Right atrium auricular region (tissue), 2 donors: ENCODE results near the gene BRSK2. TPM values are rescaled to one million over a fixed set of nuclear protein-coding genes. Genes with fewer than 3 reads are reported as not detected.

Experiments used
- DNase-seq: peaks from one replicate; pipeline ENCODE4 v3.0.0-alpha.2; 2019; ENCODE audit warnings: low spot score
- H3K27ac ChIP-seq, 2 donors: fragments of 200-600 bp; sonication (generic); 1 replicate in 1 of 2; 2 replicates in 1 of 2; pipeline ENCODE4 v1.5.1; 2016 to 2019
- H3K27me3 ChIP-seq, 2 donors: fragments of 200-600 bp; sonication (generic); one replicate each; pipeline versions ENCODE4 v1.5.1 to v1.6.0; 2017 to 2019
- H3K36me3 ChIP-seq: fragments of 200-600 bp; sonication (generic); one replicate; pipeline ENCODE4 v1.5.1; 2016
- H3K4me1 ChIP-seq, 2 donors: fragments of 200-600 bp; sonication (generic); one replicate each; pipeline versions ENCODE4 v1.5.1 to v1.6.0; 2017 to 2019
- H3K4me3 ChIP-seq, 2 donors: fragments of 200-600 bp; sonication (generic); 1 replicate in 1 of 2; 2 replicates in 1 of 2; pipeline ENCODE4 v1.5.1; 2017 to 2019; ENCODE audit warnings: mild to moderate bottlenecking in 1 of 2, moderate library complexity in 1 of 2
- H3K9me3 ChIP-seq, 2 donors: fragments of 200-600 bp; sonication (generic); one replicate each; pipeline ENCODE4 v1.5.1; 2019
- CTCF ChIP-seq, 2 donors: fragments of 200-600 bp; sonication (generic); IDR thresholded peaks; one replicate each; pipeline ENCODE4 v1.5.1; 2019; ENCODE audit warnings: antibody characterized with exemption in 2 of 2
- total RNA-seq, 2 donors: library from RNA; depleted of rRNA; stranded (reverse); fragments of >200 nt; gene quantifications; one replicate each; pipeline ENCODE4 v1.1.0, GENCODE V29; 2016

BRSK2 gene
- total RNA-seq, 2 donors from 2014 or later = 0.19 to 0.51 TPM

- no peak for DNase-seq
- H3K27me3 ChIP-seq = no peaks in the 10 kb centered on the region
- no peaks in the 10 kb centered on the region for H3K9me3 ChIP-seq
- no peak for TF ChIP-seq CTCF (IDR thresholded peaks at IDR 0.05)
- no peak overlapping the region for H3K27ac ChIP-seq
- no peak overlapping the region for H3K4me3 ChIP-seq
- peaks cover 0 to 4% of the 10 kb centered on the region in 2 donors for H3K4me1 ChIP-seq
- no peaks in the 10 kb centered on the region for H3K36me3 ChIP-seq
Measured at GRCh38 chr11:1403078-1403620, 13.4 kb downstream of the BRSK2 start.

- Histone ChIP-seq H3K27ac (no peak overlapping the region), H3K27me3 (no peaks in the 10 kb centered on the region), H3K4me3 (no peak overlapping the region), H3K9me3 (no peaks in the 10 kb centered on the region), H3K36me3 (no peaks in the 10 kb centered on the region), H3K4me1 (peaks cover 0 to 4% of the 10 kb centered on the region in 2 donors)
- no peak for TF ChIP-seq CTCF (IDR thresholded peaks at IDR 0.05)
- no peak for DNase-seq
Measured at GRCh38 chr11:1403721-1404460, 14.2 kb downstream of the BRSK2 start.

- no peak overlapping the region for H3K4me3 ChIP-seq
- H3K36me3 ChIP-seq = no peaks in the 10 kb centered on the region
- H3K4me1 ChIP-seq = peaks cover 0 to 4% of the 10 kb centered on the region in 2 donors
- no peak for TF ChIP-seq CTCF (IDR thresholded peaks at IDR 0.05)
- no peaks in the 10 kb centered on the region for H3K9me3 ChIP-seq
- no peak for DNase-seq
- H3K27ac ChIP-seq = no peak overlapping the region
- H3K27me3 ChIP-seq = no peaks in the 10 kb centered on the region
Measured at GRCh38 chr11:1404461-1405185, 14.9 kb downstream of the BRSK2 start.

- TF ChIP-seq CTCF (IDR thresholded peaks at IDR 0.05) = no peak
- H3K4me1 ChIP-seq = peaks cover 0 to 4% of the 10 kb centered on the region in 2 donors
- no peak for DNase-seq
- no peaks in the 10 kb centered on the region for H3K9me3 ChIP-seq
- no peak overlapping the region for H3K4me3 ChIP-seq
- no peaks in the 10 kb centered on the region for H3K27me3 ChIP-seq
- no peaks in the 10 kb centered on the region for H3K36me3 ChIP-seq
- no peak overlapping the region for H3K27ac ChIP-seq
Measured at GRCh38 chr11:1405186-1406020, 15.7 kb downstream of the BRSK2 start.

- Histone ChIP-seq H3K9me3 (no peaks in the 10 kb centered on the region), H3K27me3 (no peaks in the 10 kb centered on the region), H3K36me3 (no peaks in the 10 kb centered on the region), H3K4me3 (no peak overlapping the region), H3K27ac (no peak overlapping the region), H3K4me1 (no peaks in the 10 kb centered on the region)
- no peak for DNase-seq
- no peak for TF ChIP-seq CTCF (IDR thresholded peaks at IDR 0.05)
Measured at GRCh38 chr11:1406571-1407485, 17.1 kb downstream of the BRSK2 start.
